H1 (cell line): ENCODE measurements around the gene DCLRE1B.

Experiments used
- BCL11A ChIP-seq, 2 experiments: IDR thresholded peaks; one replicate each; pipeline ENCODE4 v1.6.1; 2011; ENCODE audit warnings: low read depth in 2 of 2, low read length in 2 of 2, mild to moderate bottlenecking in 2 of 2
- CBX5 ChIP-seq: fragments of 300-800, 300-1000 bp; sonication (generic); IDR thresholded peaks from 2 replicates; pipeline ENCODE4 v1.7.1; 2016; ENCODE audit warnings: antibody characterized with exemption, low read length, low read depth
- CHD2 ChIP-seq: IDR thresholded peaks from 2 replicates; pipeline ENCODE4 v1.6.1; 2012; ENCODE audit warnings: low read length, improper control_type of control experiment
- EZH2 ChIP-seq: fragments of 200-600 bp; sonication (generic); IDR thresholded peaks from 2 replicates; pipeline ENCODE4 v1.7.1; 2012; ENCODE audit warnings: low read depth, mild to moderate bottlenecking, moderate library complexity, low read length, inconsistent platforms; ENCODE audit not compliant: severe bottlenecking
- HDAC6 ChIP-seq: IDR thresholded peaks from one replicate; pipeline ENCODE4 v1.7.1; 2012; ENCODE audit warnings: low read depth, mild to moderate bottlenecking, inconsistent platforms, low read length, moderate library complexity
- POLR2A ChIP-seq, 2 experiments: IDR thresholded peaks; 1 replicate in 1 of 2; 2 replicates in 1 of 2; pipeline ENCODE4 v1.6.1; 2011; ENCODE audit warnings: low read depth in 2 of 2, low read length in 2 of 2, mild to moderate bottlenecking in 2 of 2; ENCODE audit errors: control extremely low read depth in 1 of 2
- POLR2AphosphoS5 ChIP-seq: IDR thresholded peaks from 2 replicates; pipeline ENCODE4 v1.6.1; 2011; ENCODE audit warnings: low read depth, low read length
- TCF12 ChIP-seq: IDR thresholded peaks from 2 replicates; pipeline ENCODE4 v1.6.1; 2011; ENCODE audit warnings: low read depth, mild to moderate bottlenecking, low read length
- USF2 ChIP-seq: IDR thresholded peaks from 2 replicates; pipeline ENCODE4 v1.6.1; 2011; ENCODE audit warnings: low read length, improper control_type of control experiment
- TF ChIP-seq, protein P1 (sequence below), 3 experiments: IDR thresholded peaks; 1 replicate in 2 of 3; 2 replicates in 1 of 3; pipeline versions ENCODE4 v1.5.1 to v1.6.1; 2011; ENCODE audit warnings: low read length in 3 of 3, mild to moderate bottlenecking in 3 of 3, inconsistent platforms in 2 of 3, low read depth in 1 of 3, moderate library complexity in 1 of 3; ENCODE audit not compliant: insufficient read depth in 1 of 3; ENCODE audit errors: control extremely low read depth in 1 of 3

- TF ChIP-seq CBX5 (no peak), POLR2AphosphoS5 (no peak), EZH2 (no peak), HDAC6 (no peak), USF2 (no peak), CHD2 (no peak), TCF12 (no peak), POLR2A (IDR thresholded peaks at IDR 0.05; ENCODE audit: control extremely low read depth in 1 of 2, low read depth in 2 of 2, low read length in 2 of 2) (no peak), BCL11A (IDR thresholded peaks at IDR 0.05; ENCODE audit: low read depth in 2 of 2, low read length in 2 of 2) (no peak)
- TF ChIP-seq, protein P1, sequence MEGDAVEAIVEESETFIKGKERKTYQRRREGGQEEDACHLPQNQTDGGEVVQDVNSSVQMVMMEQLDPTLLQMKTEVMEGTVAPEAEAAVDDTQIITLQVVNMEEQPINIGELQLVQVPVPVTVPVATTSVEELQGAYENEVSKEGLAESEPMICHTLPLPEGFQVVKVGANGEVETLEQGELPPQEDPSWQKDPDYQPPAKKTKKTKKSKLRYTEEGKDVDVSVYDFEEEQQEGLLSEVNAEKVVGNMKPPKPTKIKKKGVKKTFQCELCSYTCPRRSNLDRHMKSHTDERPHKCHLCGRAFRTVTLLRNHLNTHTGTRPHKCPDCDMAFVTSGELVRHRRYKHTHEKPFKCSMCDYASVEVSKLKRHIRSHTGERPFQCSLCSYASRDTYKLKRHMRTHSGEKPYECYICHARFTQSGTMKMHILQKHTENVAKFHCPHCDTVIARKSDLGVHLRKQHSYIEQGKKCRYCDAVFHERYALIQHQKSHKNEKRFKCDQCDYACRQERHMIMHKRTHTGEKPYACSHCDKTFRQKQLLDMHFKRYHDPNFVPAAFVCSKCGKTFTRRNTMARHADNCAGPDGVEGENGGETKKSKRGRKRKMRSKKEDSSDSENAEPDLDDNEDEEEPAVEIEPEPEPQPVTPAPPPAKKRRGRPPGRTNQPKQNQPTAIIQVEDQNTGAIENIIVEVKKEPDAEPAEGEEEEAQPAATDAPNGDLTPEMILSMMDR (IDR thresholded peaks at IDR 0.05; ENCODE audit: control extremely low read depth in 1 of 3, insufficient read depth in 1 of 3, low read depth in 1 of 3, low read length in 3 of 3): no peak
These were observed 36.1 kb downstream of the DCLRE1B start for GRCh38 chr1:113941245-113941559.
